WTC11 (cell line): Measurements from ENCODE around the gene DNAJC2. TPM values are rescaled to one million over a fixed set of nuclear protein-coding genes. Genes with fewer than 3 reads are reported as not detected.

Experiments used
- ATAC-seq: fragments of 200-7000 bp; cut with Tn5 transposase; 2 replicates; pipeline ENCODE4 v1.10.0; 2021; ENCODE audit warnings: mild to moderate bottlenecking, moderate library complexity
- CTCF ChIA-PET: fragments of 300-600 bp; sonication (Branson Sonifier 250); formaldehyde crosslinking; loops from one replicate; lab custom pipeline; 2021; ENCODE audit warnings: antibody characterized with exemption; lab: Charles Lee
- POLR2A ChIA-PET: fragments of 350-600 bp; sonication (Branson Sonifier 250); formaldehyde crosslinking; loops from one replicate; lab custom pipeline; 2021; ENCODE audit warnings: antibody characterized with exemption; lab: Charles Lee
- DNase-seq: peaks from one replicate; pipeline ENCODE4 v3.0.0; 2021; ENCODE audit warnings: low spot score
- H3K27ac Mint-ChIP-seq: 2 replicates; pipeline ENCODE4 v1.8.0; 2021; ENCODE audit warnings: mixed read lengths
- H3K27me3 Mint-ChIP-seq: 2 replicates; pipeline ENCODE4 v1.8.0; 2021; ENCODE audit warnings: low read depth, mild to moderate bottlenecking, moderate library complexity, mixed read lengths
- H3K36me3 Mint-ChIP-seq: 2 replicates; pipeline ENCODE4 v1.8.0; 2021; ENCODE audit warnings: mixed read lengths
- H3K4me1 Mint-ChIP-seq: 2 replicates; pipeline ENCODE4 v1.8.0; 2022; ENCODE audit warnings: mixed read lengths
- H3K4me3 Mint-ChIP-seq: 2 replicates; pipeline ENCODE4 v1.8.0; 2021; ENCODE audit warnings: mild to moderate bottlenecking, moderate library complexity, mixed read lengths
- H3K9me3 Mint-ChIP-seq: 2 replicates; pipeline ENCODE4 v1.8.0; 2021; ENCODE audit warnings: mixed read lengths
- ATF3 ChIP-seq: sonication (generic); formaldehyde crosslinking; conservative IDR thresholded peaks from 2 replicates; pipeline ENCODE4 v1.8.1; 2022; ENCODE audit warnings: mild to moderate bottlenecking, missing genetic modification reagents
- CBFB ChIP-seq: sonication (generic); formaldehyde crosslinking; IDR thresholded peaks from 2 replicates; pipeline ENCODE4 v1.8.1; 2022; ENCODE audit warnings: mild to moderate bottlenecking, low read depth, missing genetic modification reagents
- CREB1 ChIP-seq: sonication (generic); formaldehyde crosslinking; IDR thresholded peaks from 2 replicates; pipeline ENCODE4 v1.8.0; 2023; ENCODE audit warnings: mild to moderate bottlenecking, missing genetic modification reagents
- ERG ChIP-seq: fragments of 250-450 bp; sonication (Bioruptor Pico); IDR thresholded peaks from 2 replicates; pipeline ENCODE4 v1.8.0; 2021; ENCODE audit warnings: mild to moderate bottlenecking
- ETV6 ChIP-seq: sonication (generic); formaldehyde crosslinking; IDR thresholded peaks from 2 replicates; pipeline ENCODE4 v1.8.1; 2022; ENCODE audit warnings: mild to moderate bottlenecking, missing genetic modification reagents
- FOXJ3 ChIP-seq: sonication (generic); formaldehyde crosslinking; IDR thresholded peaks from 2 replicates; pipeline ENCODE4 v1.9.0; 2021; ENCODE audit warnings: missing genetic modification reagents, mild to moderate bottlenecking, borderline replicate concordance
- GTF2I ChIP-seq: fragments of 250-450 bp; sonication (Bioruptor Pico); conservative IDR thresholded peaks from 2 replicates; pipeline ENCODE4 v1.4.0; 2021; ENCODE audit warnings: mild to moderate bottlenecking
- HMGXB4 ChIP-seq: sonication (generic); formaldehyde crosslinking; IDR thresholded peaks from 2 replicates; pipeline ENCODE4 v1.8.1; 2023; ENCODE audit warnings: mild to moderate bottlenecking, moderate library complexity, missing genetic modification reagents
- NFATC4 ChIP-seq: fragments of 250-450 bp; sonication (Bioruptor Pico); IDR thresholded peaks from 2 replicates; pipeline ENCODE4 v1.9.0; 2021; ENCODE audit warnings: mild to moderate bottlenecking
- SP1 ChIP-seq: sonication (generic); formaldehyde crosslinking; conservative IDR thresholded peaks from 2 replicates; pipeline ENCODE4 v1.8.1; 2022; ENCODE audit warnings: missing genetic modification reagents
- TP53 ChIP-seq: sonication (generic); formaldehyde crosslinking; IDR thresholded peaks from 2 replicates; pipeline ENCODE4 v1.8.1; 2023; ENCODE audit warnings: mild to moderate bottlenecking, missing genetic modification reagents
- ZNF263 ChIP-seq: sonication (generic); formaldehyde crosslinking; IDR thresholded peaks from 2 replicates; pipeline ENCODE4 v1.8.1; 2022; ENCODE audit warnings: low read depth, mild to moderate bottlenecking, moderate library complexity, missing genetic modification reagents
- ZNF425 ChIP-seq: fragments of 250-450 bp; sonication (Bioruptor Pico); conservative IDR thresholded peaks from 2 replicates; pipeline ENCODE4 v1.9.0; 2021; ENCODE audit warnings: mild to moderate bottlenecking
- total RNA-seq: library from RNA; stranded (reverse); gene quantifications from 3 replicates; pipeline ENCODE4 v1.2.3, GENCODE V29; 2021
- TF ChIP-seq, protein P1 (sequence below): sonication (generic); formaldehyde crosslinking; IDR thresholded peaks from 2 replicates; pipeline ENCODE4 v1.8.0; 2022; ENCODE audit warnings: mild to moderate bottlenecking, missing genetic modification reagents
- TF ChIP-seq, protein P2 (sequence below): fragments of 250-450 bp; sonication (Bioruptor Pico); IDR thresholded peaks from 2 replicates; pipeline ENCODE4 v1.9.0; 2021; ENCODE audit warnings: mild to moderate bottlenecking, borderline replicate concordance
- TF ChIP-seq, protein P3 (sequence below): sonication (generic); formaldehyde crosslinking; IDR thresholded peaks from 2 replicates; pipeline ENCODE4 v1.8.0; 2023; ENCODE audit warnings: missing genetic modification reagents, mild to moderate bottlenecking, borderline replicate concordance

Gene DNAJC2
- total RNA-seq, 1 experiment from 2014 or later, result 39.7 TPM

DNA sequence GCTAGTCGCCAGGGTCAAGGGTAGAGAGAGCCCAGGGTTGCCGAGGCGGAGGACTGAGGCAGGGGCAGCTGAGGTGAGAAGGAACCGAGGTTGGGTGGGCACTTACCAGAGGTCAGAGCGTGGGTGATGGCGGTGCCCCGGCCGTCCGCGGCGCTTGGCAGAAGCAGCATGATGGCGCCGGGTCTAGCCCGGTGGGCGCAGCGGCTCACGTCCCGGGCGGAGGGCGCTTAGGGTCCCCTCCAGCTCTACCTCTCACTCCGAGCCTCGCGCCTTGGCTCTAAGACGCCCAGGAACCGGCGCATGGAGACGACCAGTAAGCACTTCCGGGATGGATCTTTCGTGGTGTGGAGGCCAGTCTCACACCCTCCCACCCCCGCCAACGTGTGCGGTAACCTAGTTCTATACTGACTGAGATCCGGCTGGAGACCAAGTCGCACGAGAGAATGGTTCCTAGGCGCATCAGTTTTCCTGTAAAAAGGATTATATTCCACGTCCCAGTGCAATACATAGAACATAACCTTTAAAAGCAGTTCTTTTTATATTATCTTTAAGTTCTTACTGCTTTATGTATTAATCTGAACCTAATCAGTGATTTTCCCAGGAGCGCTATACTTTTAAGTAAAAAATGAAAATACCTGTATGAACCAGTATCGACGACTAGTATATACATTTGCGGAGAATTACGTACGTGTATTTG, at the start of gene DNAJC2 (continued):
- TF ChIP-seq, protein P1, sequence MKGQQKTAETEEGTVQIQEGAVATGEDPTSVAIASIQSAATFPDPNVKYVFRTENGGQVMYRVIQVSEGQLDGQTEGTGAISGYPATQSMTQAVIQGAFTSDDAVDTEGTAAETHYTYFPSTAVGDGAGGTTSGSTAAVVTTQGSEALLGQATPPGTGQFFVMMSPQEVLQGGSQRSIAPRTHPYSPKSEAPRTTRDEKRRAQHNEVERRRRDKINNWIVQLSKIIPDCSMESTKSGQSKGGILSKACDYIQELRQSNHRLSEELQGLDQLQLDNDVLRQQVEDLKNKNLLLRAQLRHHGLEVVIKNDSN, result peak; percentile 61; the same call in 1 of the 2 replicates
- no peak for TF ChIP-seq ATF3 (CRISPR knock-in tag)
- 0 out of 2 replicates have a peak, but pooled peaks have one; percentile 19 for TF ChIP-seq HMGXB4 (CRISPR knock-in tag)
- no peak for TF ChIP-seq ZNF425
- TF ChIP-seq, protein P2, sequence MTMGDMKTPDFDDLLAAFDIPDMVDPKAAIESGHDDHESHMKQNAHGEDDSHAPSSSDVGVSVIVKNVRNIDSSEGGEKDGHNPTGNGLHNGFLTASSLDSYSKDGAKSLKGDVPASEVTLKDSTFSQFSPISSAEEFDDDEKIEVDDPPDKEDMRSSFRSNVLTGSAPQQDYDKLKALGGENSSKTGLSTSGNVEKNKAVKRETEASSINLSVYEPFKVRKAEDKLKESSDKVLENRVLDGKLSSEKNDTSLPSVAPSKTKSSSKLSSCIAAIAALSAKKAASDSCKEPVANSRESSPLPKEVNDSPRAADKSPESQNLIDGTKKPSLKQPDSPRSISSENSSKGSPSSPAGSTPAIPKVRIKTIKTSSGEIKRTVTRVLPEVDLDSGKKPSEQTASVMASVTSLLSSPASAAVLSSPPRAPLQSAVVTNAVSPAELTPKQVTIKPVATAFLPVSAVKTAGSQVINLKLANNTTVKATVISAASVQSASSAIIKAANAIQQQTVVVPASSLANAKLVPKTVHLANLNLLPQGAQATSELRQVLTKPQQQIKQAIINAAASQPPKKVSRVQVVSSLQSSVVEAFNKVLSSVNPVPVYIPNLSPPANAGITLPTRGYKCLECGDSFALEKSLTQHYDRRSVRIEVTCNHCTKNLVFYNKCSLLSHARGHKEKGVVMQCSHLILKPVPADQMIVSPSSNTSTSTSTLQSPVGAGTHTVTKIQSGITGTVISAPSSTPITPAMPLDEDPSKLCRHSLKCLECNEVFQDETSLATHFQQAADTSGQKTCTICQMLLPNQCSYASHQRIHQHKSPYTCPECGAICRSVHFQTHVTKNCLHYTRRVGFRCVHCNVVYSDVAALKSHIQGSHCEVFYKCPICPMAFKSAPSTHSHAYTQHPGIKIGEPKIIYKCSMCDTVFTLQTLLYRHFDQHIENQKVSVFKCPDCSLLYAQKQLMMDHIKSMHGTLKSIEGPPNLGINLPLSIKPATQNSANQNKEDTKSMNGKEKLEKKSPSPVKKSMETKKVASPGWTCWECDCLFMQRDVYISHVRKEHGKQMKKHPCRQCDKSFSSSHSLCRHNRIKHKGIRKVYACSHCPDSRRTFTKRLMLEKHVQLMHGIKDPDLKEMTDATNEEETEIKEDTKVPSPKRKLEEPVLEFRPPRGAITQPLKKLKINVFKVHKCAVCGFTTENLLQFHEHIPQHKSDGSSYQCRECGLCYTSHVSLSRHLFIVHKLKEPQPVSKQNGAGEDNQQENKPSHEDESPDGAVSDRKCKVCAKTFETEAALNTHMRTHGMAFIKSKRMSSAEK, result 0 out of 2 replicates have a peak, but pooled peaks have one; percentile 41
- no peak for TF ChIP-seq ZNF263
- TF ChIP-seq GTF2I (CRISPR knock-in tag), result no peak
- TF ChIP-seq ETV6 (CRISPR knock-in tag), result peak; percentile 80
- peak; percentile 73 for TF ChIP-seq SP1
- TF ChIP-seq NFATC4, result no peak

- no peak overlapping the region for H3K27ac Mint-ChIP-seq
- no peak for DNase-seq
- no peak for ATAC-seq
- TF ChIP-seq, protein P2, result no peak
- TF ChIP-seq TP53 (CRISPR knock-in tag) (no peak), CBFB (CRISPR knock-in tag) (no peak), CREB1 (CRISPR knock-in tag) (no peak), ERG (CRISPR knock-in tag) (no peak), FOXJ3 (CRISPR knock-in tag) (no peak)
- TF ChIP-seq, protein P3, sequence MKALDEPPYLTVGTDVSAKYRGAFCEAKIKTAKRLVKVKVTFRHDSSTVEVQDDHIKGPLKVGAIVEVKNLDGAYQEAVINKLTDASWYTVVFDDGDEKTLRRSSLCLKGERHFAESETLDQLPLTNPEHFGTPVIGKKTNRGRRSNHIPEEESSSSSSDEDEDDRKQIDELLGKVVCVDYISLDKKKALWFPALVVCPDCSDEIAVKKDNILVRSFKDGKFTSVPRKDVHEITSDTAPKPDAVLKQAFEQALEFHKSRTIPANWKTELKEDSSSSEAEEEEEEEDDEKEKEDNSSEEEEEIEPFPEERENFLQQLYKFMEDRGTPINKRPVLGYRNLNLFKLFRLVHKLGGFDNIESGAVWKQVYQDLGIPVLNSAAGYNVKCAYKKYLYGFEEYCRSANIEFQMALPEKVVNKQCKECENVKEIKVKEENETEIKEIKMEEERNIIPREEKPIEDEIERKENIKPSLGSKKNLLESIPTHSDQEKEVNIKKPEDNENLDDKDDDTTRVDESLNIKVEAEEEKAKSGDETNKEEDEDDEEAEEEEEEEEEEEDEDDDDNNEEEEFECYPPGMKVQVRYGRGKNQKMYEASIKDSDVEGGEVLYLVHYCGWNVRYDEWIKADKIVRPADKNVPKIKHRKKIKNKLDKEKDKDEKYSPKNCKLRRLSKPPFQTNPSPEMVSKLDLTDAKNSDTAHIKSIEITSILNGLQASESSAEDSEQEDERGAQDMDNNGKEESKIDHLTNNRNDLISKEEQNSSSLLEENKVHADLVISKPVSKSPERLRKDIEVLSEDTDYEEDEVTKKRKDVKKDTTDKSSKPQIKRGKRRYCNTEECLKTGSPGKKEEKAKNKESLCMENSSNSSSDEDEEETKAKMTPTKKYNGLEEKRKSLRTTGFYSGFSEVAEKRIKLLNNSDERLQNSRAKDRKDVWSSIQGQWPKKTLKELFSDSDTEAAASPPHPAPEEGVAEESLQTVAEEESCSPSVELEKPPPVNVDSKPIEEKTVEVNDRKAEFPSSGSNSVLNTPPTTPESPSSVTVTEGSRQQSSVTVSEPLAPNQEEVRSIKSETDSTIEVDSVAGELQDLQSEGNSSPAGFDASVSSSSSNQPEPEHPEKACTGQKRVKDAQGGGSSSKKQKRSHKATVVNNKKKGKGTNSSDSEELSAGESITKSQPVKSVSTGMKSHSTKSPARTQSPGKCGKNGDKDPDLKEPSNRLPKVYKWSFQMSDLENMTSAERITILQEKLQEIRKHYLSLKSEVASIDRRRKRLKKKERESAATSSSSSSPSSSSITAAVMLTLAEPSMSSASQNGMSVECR, result no peak
Measured at GRCh38 chr7:103391976-103392375, 47.4 kb upstream of the DNAJC2 start.

More at GRCh38 chr7:103391976-103392375, 47.4 kb upstream of the DNAJC2 start:
- ChIA-PET POLR2A (no interaction called here), CTCF (no interaction called here)
- Mint-ChIP-seq H3K9me3 (peaks cover 4% of the 10 kb centered on the region; the same call in 1 of the 2 replicates), H3K4me1 (no peaks in the 10 kb centered on the region), H3K36me3 (no peaks in the 10 kb centered on the region), H3K27me3 (no peaks in the 10 kb centered on the region), H3K4me3 (no peak overlapping the region)
